Measurements from ENCODE around the gene NDUFAF2.

The NDUFAF2 gene

DNA sequence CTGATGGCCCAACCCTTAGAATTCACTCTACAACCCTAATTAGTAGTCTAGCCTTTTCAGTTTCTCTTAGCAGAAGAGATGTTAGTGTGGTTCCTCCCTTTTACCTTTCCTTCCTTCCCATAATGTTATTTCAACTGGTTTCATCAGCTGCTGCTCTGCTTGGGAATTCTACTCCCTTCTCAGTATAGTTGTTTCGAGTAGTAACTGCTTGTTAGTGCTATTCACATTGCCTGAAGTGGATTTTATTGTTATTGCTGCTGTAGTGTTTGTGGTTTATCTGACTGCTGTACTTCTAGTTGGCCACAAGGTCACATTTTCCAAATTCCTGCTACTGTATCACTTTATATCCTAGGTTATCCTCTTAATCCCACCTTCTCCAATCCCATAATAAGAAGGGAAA is 187.6 kb downstream of the NDUFAF2 start:
- no peak for DNase-seq

DNA sequence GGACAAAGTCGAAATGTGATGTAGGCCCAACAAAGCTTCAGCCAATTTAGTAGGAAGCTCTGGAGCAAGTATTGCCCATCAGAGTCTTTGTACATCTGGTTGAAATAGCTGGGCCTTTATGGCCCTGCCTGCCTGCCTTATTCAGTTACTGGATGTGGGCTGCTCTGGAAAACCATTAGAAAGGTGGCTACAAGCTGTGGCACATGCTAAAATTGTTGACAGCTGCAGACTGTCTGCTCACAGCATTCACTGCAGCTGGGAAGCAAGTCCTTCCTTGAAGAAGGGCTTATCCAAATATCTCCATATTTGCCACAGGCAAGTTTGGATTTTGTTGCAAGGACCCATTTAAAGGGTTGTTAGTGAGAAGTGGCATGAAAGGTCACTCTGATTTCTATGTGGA is 192.8 kb downstream of the NDUFAF2 start:
- no peak for DNase-seq

DNA sequence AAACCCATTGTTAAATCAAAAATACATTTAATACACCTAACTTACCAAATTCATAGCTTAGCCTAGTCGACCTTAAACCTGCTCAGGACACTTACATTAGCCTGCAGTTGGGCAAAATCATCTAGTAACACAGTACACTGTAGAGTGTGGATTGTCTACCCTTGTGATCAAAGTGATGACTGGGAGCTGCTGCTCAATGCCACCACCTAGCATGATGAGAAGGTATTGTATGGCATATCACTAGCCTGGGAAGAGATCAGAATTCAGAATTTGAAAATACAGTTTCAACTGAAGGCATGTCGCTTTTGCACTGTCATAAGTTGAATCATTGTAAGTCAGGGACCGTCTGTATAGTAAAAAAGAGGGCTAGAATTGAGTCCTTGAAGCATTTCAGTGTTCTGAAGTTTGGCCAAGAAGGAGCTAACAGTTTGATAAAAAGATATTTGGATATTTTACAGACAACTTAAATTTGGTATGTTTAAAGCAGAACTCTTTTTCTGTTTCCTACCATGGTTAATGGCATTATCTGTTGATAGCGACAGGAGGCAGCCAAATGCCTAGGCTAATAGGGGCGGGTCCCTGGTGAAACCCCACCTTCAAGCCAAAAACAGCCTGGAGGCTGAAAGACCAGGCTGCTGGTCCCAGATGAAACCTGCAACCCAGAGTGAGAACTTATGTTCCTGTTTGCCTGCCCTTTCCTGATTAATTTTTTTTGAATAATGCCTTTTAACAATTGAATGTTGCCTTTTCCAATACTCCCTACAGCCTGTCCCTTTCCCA is 194.3 kb downstream of the NDUFAF2 start:
- DNase-seq: no peak

- no peak for DNase-seq
Observed at GRCh38 chr5:61139931-61140330, 194.9 kb downstream of the NDUFAF2 start.

DNA sequence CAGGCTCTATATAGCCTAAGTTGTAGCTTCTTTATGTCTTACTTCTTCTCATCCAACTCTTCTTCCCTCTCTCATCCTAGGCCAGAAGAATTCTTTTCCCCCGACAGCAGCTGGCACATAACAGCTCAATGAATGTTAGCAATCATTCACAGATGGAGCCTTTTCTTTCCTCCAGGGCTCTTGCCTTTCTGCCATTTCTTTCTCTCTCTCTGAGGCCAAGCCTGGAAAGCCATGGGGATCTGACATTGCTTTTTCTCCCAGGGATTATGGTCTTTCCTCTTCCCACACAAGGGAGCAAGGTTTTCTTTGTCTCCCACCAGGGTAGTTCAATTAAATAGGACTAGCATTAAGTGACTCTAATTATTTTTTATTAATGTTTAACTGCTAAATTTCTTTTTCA is 196.8 kb downstream of the NDUFAF2 start:
- DNase-seq: no peak

GRCh38 chr5:61142391-61142790 is 197.4 kb downstream of the NDUFAF2 start:
- no peak for DNase-seq

DNA sequence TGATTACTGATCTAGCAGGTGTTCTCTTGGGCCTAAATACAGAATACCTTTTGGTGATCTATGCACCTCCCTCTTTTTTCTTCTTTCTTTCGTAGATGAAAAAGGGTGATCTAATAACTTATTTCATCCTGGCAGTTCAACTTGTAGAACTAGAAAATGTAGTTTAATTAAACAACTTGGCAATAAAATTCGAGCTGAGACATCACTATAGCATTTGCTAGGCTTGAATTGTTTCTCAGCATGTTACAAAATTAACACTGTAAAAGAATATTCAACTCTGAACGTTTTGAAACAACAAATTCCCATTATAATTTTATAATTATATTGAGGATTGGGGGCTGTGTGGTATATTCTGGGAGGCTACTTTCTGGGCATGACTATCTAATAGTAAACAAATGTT is 197.8 kb downstream of the NDUFAF2 start:
- no peak for DNase-seq

- no peak for DNase-seq
Observed at GRCh38 chr5:61148515-61148914, 203.5 kb downstream of the NDUFAF2 start.

- no peak for DNase-seq
Observed at GRCh38 chr5:61151893-61152292, 206.9 kb downstream of the NDUFAF2 start.

- DNase-seq: no peak
Observed at GRCh38 chr5:61159070-61159469, 214.1 kb downstream of the NDUFAF2 start.

DNA sequence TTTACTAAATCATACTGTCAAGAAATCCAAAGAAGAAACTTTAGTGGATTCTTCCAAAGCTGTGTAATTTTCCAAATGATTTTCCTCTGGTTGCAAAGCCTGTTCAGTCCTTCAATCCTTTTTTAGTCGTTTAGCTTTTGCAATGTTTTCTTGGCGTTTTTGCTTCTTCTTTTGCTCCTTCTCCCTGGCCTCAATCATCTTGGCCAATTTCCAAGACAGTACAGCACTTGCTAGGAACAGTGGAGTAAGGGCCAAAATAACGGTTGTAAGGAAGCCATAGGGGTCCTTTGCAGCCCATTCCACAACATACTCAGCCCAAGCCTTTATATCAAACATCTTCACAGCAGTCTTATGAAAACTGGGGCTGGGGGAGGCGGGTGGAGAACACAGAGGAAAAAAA is 214.8 kb downstream of the NDUFAF2 start:
- no peak for DNase-seq

DNA sequence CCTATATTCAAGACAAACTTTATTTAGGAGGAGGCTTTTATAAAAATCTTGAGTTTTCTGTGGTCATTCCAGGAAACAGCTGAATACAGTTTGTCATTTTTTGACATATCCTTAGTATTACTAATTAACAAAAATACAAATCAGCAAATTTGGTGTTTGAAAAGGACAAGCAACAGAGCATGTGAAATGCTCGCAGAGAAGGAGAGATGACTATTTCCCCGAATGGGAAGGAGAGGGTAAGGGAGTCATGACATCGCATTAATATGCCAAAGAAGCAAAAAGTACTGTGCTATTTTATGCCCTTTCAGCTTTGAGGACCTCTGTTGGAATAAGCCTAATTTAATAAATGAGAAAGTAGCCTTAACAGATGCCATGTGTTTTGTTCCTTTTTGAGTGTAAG is 215.5 kb downstream of the NDUFAF2 start:
- no peak for DNase-seq

- DNase-seq: peak; percentile 82
Observed at GRCh38 chr5:61162010-61162831, 217.2 kb downstream of the NDUFAF2 start, which contains the start of gene SMIM15. Gene SMIM15 (minus strand): TSS chr5:61162468. CDS start chr5:61160171, 2,297 bp downstream.

- DNase-seq: peak; percentile 13
Observed at GRCh38 chr5:61162832-61163567, 218.0 kb downstream of the NDUFAF2 start.

DNA sequence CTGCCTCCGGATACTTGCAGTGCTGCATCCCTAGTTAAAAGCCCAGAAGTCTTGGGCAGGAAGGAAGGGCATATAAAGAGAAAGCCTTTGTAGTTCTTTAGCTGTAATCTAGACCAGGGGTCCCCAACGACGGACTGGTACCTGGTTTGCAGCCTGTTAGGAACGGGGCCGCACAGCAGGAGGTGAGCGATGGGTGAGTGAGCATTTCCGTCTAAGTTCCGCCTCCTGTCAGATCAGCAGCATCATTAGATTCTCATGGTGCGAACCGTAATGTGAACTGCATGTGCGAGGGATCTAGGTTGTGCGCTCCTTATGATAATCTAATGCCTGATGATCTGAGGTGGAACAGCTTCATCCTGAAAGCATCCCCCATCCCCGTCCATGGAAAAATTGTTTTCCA is 218.9 kb downstream of the NDUFAF2 start:
- DNase-seq: no peak

- DNase-seq: no peak
Observed at GRCh38 chr5:61167382-61167781, 222.4 kb downstream of the NDUFAF2 start.

DNA sequence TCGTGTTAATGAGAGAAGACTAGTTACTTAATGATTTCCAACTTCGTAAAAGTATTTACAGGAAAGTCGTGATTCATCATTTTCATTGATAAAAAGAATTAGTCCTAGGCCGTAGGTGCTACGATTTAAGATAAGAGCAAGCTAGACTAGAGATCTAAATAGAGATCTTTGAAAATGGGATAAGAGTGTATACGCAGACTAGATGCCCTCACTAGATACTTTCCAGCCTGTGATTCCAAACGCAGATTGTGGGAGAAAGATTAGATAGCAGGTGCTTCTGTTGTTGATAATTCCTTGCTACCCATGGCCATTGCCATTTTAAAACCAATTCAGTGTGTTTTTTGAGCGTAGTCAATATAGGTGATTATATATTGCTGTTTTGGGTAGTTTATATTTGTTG is 223.9 kb downstream of the NDUFAF2 start:
- DNase-seq: no peak

DNA sequence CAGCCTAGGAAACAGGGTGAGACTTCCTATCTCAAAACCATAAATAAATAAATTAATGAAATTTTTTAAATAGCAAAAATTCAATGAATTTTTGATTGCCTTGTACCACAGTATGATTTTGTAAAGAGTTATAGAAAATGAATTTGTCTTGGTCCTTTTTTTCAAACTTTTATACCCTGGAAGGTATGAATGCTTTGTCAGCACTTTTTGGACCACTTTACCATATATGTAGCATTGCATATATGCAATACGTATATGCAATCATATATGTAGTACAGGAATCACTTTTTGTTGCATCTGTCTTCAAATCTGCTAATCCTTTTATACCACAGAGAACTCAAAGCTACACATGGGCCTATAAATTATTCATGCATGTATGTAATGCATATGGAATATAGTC is 226.5 kb downstream of the NDUFAF2 start:
- DNase-seq: no peak

DNA sequence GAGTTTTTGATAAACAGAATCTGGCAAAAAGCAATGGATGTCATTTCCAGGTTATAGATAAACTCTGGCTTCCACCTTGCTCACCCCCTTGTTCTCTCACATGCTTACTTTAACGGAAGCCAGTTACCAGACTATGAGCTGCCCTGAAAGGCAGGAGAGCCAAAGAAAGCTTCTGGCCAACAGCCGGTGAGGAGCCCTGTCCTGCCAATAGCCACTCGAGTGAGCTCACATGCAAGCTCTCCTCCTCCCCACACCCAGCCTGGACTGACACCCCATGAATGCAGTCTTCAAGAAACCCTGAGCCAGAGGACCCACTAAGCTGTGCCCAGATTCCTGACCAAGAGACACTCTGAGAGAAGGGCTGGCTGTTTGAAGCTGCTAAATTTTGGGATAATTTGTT is 231.6 kb downstream of the NDUFAF2 start:
- no peak for DNase-seq

GRCh38 chr5:61177070-61177469 is 232.1 kb downstream of the NDUFAF2 start:
- no peak for DNase-seq

DNA sequence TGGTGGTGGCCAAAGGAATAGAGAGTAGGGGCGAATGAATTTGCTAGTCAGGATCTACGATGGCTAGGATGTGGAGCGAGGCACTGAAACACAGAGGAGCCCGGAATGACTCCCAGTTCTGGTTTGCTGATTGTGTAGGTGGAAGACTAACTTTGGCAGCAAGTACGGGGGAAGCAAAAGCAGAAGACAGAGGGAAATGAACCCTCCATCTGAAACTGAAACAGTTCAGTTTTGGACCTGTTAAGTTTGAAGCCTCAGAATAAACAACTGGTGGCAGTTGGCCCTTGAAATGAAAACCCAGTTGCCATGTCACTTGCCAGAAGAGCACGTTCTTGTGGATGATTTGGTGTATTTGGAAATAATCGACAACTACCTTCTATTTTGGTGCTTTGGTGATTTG is 232.7 kb downstream of the NDUFAF2 start:
- no peak for DNase-seq

GRCh38 chr5:61178702-61179101 is 233.7 kb downstream of the NDUFAF2 start:
- no peak for DNase-seq

GRCh38 chr5:61180886-61181285 is 235.9 kb downstream of the NDUFAF2 start:
- no peak for DNase-seq

GRCh38 chr5:61182449-61182848 is 237.4 kb downstream of the NDUFAF2 start:
- DNase-seq: no peak

All from CD4-positive, alpha-beta T cell treated with Interleukin-17A for 1 hour (primary cell).